GM10248 (cell line): ENCODE results near the gene RIMBP2.

ENCODE experiments used
- CTCF ChIA-PET: fragments of 300-600 bp; sonication (Branson Sonifier 250); formaldehyde crosslinking; extraction: SDS; loops from one replicate; lab custom pipeline; 2021; ENCODE audit warnings: antibody characterized with exemption; lab: Yijun Ruan, JAX
- POLR2A ChIA-PET: fragments of 350-650 bp; sonication (Branson Sonifier 250); formaldehyde crosslinking; extraction: SDS; loops from one replicate; lab custom pipeline; 2020; ENCODE audit warnings: antibody characterized with exemption; lab: Yijun Ruan, JAX
- DNase-seq: peaks from one replicate; pipeline ENCODE4 v3.0.0; 2012; ENCODE audit errors: extremely low spot score
- CTCF ChIP-seq: IDR thresholded peaks from 2 replicates; pipeline ENCODE4 v1.5.1; 2012; ENCODE audit warnings: mild to moderate bottlenecking, low read depth; ENCODE audit errors: extremely low read depth, missing control alignments, control extremely low read depth

The RIMBP2 gene

GRCh38 chr12:130398100-130398848 is 317.8 kb downstream of the RIMBP2 start:
- ChIA-PET POLR2A (no interaction called here), CTCF (no interaction called here)
- no peak for DNase-seq
- no peak for TF ChIP-seq CTCF

GRCh38 chr12:130396667-130397066 is 319.4 kb downstream of the RIMBP2 start:
- DNase-seq, result no peak
- TF ChIP-seq CTCF, result no peak
- CTCF ChIA-PET, result no interaction called here
- POLR2A ChIA-PET, result no interaction called here

- ChIA-PET POLR2A (no interaction called here), CTCF (no interaction called here)
- no peak for TF ChIP-seq CTCF
- no peak for DNase-seq
Measured at GRCh38 chr12:130394906-130395305, 321.2 kb downstream of the RIMBP2 start.

- CTCF ChIA-PET, result no interaction called here
- TF ChIP-seq CTCF, result no peak
- DNase-seq, result no peak
- POLR2A ChIA-PET, result no interaction called here
Measured at GRCh38 chr12:130391186-130391585, 324.9 kb downstream of the RIMBP2 start.

GRCh38 chr12:130385193-130385592 is 330.9 kb downstream of the RIMBP2 start:
- DNase-seq, result no peak
- ChIA-PET POLR2A (no interaction called here), CTCF (interaction anchor here (1.1 kb wide), 1 partner anchor 9 kb away, joined by 5 read pairs; no protein-coding TSS in a partner anchor)
- TF ChIP-seq CTCF, result no peak

GRCh38 chr12:130384234-130384633 is 331.9 kb downstream of the RIMBP2 start:
- no peak for TF ChIP-seq CTCF
- no peak for DNase-seq
- ChIA-PET POLR2A (no interaction called here), CTCF (no interaction called here)

GRCh38 chr12:130382818-130383217 is 333.3 kb downstream of the RIMBP2 start:
- ChIA-PET CTCF (no interaction called here), POLR2A (no interaction called here)
- TF ChIP-seq CTCF, result no peak
- DNase-seq, result no peak
